HG03103 (cell line): ENCODE results near the gene MAPKBP1.
"Not testable (repeated sequence)": the region's sequence is repeated elsewhere in the genome, so short reads cannot be mapped to it uniquely, and the experiment has no call there.

Experiments
- ATAC-seq: cut with Tn5 transposase; IDR thresholded peaks from one replicate; pipeline ENCODE4 v1.9.1; 2021; ENCODE audit warnings: low read depth; ENCODE audit not compliant: unreplicated experiment

MAPKBP1 gene

GRCh38 chr15:41825572-41826535, 51.6 kb downstream of the MAPKBP1 start:
- no peak for ATAC-seq

GRCh38 chr15:41827290-41827879, 53.1 kb downstream of the MAPKBP1 start:
- no peak for ATAC-seq

GRCh38 chr15:41827880-41828806, 53.9 kb downstream of the MAPKBP1 start, which contains the start of gene JMJD7:
Gene JMJD7, plus strand, starts transcription at chr15:41828092. Its CDS starts 33 bp downstream, at chr15:41828125.
- ATAC-seq = peak; percentile 69

- ATAC-seq = no peak
Observed at GRCh38 chr15:41828807-41829141, 54.5 kb downstream of the MAPKBP1 start.

GRCh38 chr15:41829959-41830646, 55.8 kb downstream of the MAPKBP1 start:
- ATAC-seq = no peak

GRCh38 chr15:41831291-41831690, 57.0 kb downstream of the MAPKBP1 start:
- ATAC-seq = not testable (repeated sequence)

- ATAC-seq = no peak
Observed at GRCh38 chr15:41832208-41832607, 57.9 kb downstream of the MAPKBP1 start.

- no peak for ATAC-seq
Observed at GRCh38 chr15:41832875-41833274, 58.6 kb downstream of the MAPKBP1 start.

- no peak for ATAC-seq
Observed at GRCh38 chr15:41834096-41834495, 59.8 kb downstream of the MAPKBP1 start.

GRCh38 chr15:41836073-41836472, 61.8 kb downstream of the MAPKBP1 start:
- no peak for ATAC-seq

- ATAC-seq = no peak
Observed at GRCh38 chr15:41836713-41837454, 62.6 kb downstream of the MAPKBP1 start.

GRCh38 chr15:41838400-41838897, 64.2 kb downstream of the MAPKBP1 start, which contains the start of gene PLA2G4B:
Gene PLA2G4B, plus strand, starts transcription at chr15:41838847. Its CDS starts 67 bp downstream, at chr15:41838914.
- ATAC-seq = no peak

- ATAC-seq = no peak
Observed at GRCh38 chr15:41839781-41840491, 65.7 kb downstream of the MAPKBP1 start.

- no peak for ATAC-seq
Observed at GRCh38 chr15:41840673-41841072, 66.4 kb downstream of the MAPKBP1 start.

- ATAC-seq = no peak
Observed at GRCh38 chr15:41841131-41841530, 66.8 kb downstream of the MAPKBP1 start.

GRCh38 chr15:41842229-41842628, 67.9 kb downstream of the MAPKBP1 start:
- no peak for ATAC-seq

- no peak for ATAC-seq
Observed at GRCh38 chr15:41843571-41843970, 69.3 kb downstream of the MAPKBP1 start.

GRCh38 chr15:41844814-41845213, 70.5 kb downstream of the MAPKBP1 start:
- no peak for ATAC-seq

- ATAC-seq = no peak
Observed at GRCh38 chr15:41847206-41847605, 72.9 kb downstream of the MAPKBP1 start.
